ENCODE results near the gene RUNX1. TPM values are rescaled to one million over a fixed set of nuclear protein-coding genes. Genes with fewer than 3 reads are reported as not detected.

RUNX1 gene
- total RNA-seq, 2 donors from 2014 or later = 3.8 to 7.6 TPM

- Histone ChIP-seq H3K4me1 (peaks cover 0 to 22% of the 10 kb centered on the region in 2 donors), H3K27ac (peak overlapping the region; percentile 47 to 82), H3K27me3 (no peaks in the 10 kb centered on the region), H3K36me3 (peaks cover 10% of the 10 kb centered on the region), H3K4me3 (no peak overlapping the region), H3K9me3 (no peaks in the 10 kb centered on the region)
- no peak for DNase-seq (ENCODE audit: low spot score)
- TF ChIP-seq CTCF (IDR thresholded peaks at IDR 0.05) = no peak
Observed at GRCh38 chr21:34794686-34795085, 254.4 kb downstream of the RUNX1 start.

- Histone ChIP-seq H3K4me3 (no peak overlapping the region), H3K27ac (no peak overlapping the region), H3K36me3 (peaks cover 10% of the 10 kb centered on the region), H3K4me1 (peaks cover 0 to 22% of the 10 kb centered on the region in 2 donors), H3K9me3 (no peaks in the 10 kb centered on the region), H3K27me3 (no peaks in the 10 kb centered on the region)
- TF ChIP-seq CTCF (IDR thresholded peaks at IDR 0.05) = no peak
- DNase-seq (ENCODE audit: low spot score) = no peak
Observed at GRCh38 chr21:34793471-34793870, 255.6 kb downstream of the RUNX1 start.

GRCh38 chr21:34792504-34793089 lies 256.5 kb downstream of the RUNX1 start:
- Histone ChIP-seq H3K27me3 (no peaks in the 10 kb centered on the region), H3K9me3 (no peaks in the 10 kb centered on the region), H3K27ac (no peak overlapping the region), H3K36me3 (peaks cover 5% of the 10 kb centered on the region), H3K4me1 (peaks cover 0 to 22% of the 10 kb centered on the region in 2 donors), H3K4me3 (no peak overlapping the region)
- no peak for DNase-seq (ENCODE audit: low spot score)
- no peak for TF ChIP-seq CTCF (IDR thresholded peaks at IDR 0.05)

- DNase-seq (ENCODE audit: low spot score) = no peak
- Histone ChIP-seq H3K4me3 (no peak overlapping the region), H3K27me3 (no peaks in the 10 kb centered on the region), H3K9me3 (no peaks in the 10 kb centered on the region), H3K4me1 (peaks cover 0 to 22% of the 10 kb centered on the region in 2 donors), H3K27ac (no peak overlapping the region), H3K36me3 (peaks cover 5% of the 10 kb centered on the region)
- no peak for TF ChIP-seq CTCF (IDR thresholded peaks at IDR 0.05)
Observed at GRCh38 chr21:34791776-34792503, 257.2 kb downstream of the RUNX1 start.

GRCh38 chr21:34790834-34791233 lies 258.3 kb downstream of the RUNX1 start:
- Histone ChIP-seq H3K36me3 (peaks cover 5% of the 10 kb centered on the region), H3K27me3 (no peaks in the 10 kb centered on the region), H3K4me3 (no peak overlapping the region), H3K4me1 (peaks cover 0 to 14% of the 10 kb centered on the region in 2 donors), H3K9me3 (no peaks in the 10 kb centered on the region), H3K27ac (no peak overlapping the region)
- no peak for TF ChIP-seq CTCF (IDR thresholded peaks at IDR 0.05)
- DNase-seq (ENCODE audit: low spot score) = no peak

Data from right atrium auricular region (tissue), 2 donors.